Effector memory CD4-positive, alpha-beta T cell (primary cell): ENCODE results near the gene CA10.

Source experiments
- DNase-seq, 3 donors: peaks; one replicate each; pipeline ENCODE4 v3.0.0-alpha.2; 2020
- H3K27ac ChIP-seq: 2 replicates; pipeline ENCODE4 v1.7.0; 2013; ENCODE audit warnings: mild to moderate bottlenecking, low read length, moderate library complexity; ENCODE audit not compliant: insufficient read depth, poor library complexity, severe bottlenecking
- H3K27me3 ChIP-seq: replicated peaks from 2 replicates; pipeline ENCODE4 v1.7.0; 2013; ENCODE audit warnings: mild to moderate bottlenecking, low read length; ENCODE audit not compliant: insufficient read depth, control insufficient read depth, poor library complexity, severe bottlenecking
- H3K36me3 ChIP-seq: 2 replicates; pipeline ENCODE4 v1.7.0; 2013; ENCODE audit warnings: mild to moderate bottlenecking, low read length, moderate library complexity; ENCODE audit not compliant: control insufficient read depth, insufficient read depth
- H3K4me1 ChIP-seq: 2 replicates; pipeline ENCODE4 v1.7.0; 2013; ENCODE audit warnings: low read length, mild to moderate bottlenecking; ENCODE audit not compliant: control insufficient read depth, insufficient read depth, poor library complexity, severe bottlenecking
- H3K4me3 ChIP-seq: 2 replicates; pipeline ENCODE4 v1.7.0; 2013; ENCODE audit warnings: low read length, low read depth, mild to moderate bottlenecking; ENCODE audit not compliant: insufficient read depth, poor library complexity, severe bottlenecking
- H3K9me3 ChIP-seq: 2 replicates; pipeline ENCODE4 v1.7.0; 2013; ENCODE audit warnings: mild to moderate bottlenecking, low read length, moderate library complexity; ENCODE audit not compliant: control insufficient read depth

The CA10 gene

DNA sequence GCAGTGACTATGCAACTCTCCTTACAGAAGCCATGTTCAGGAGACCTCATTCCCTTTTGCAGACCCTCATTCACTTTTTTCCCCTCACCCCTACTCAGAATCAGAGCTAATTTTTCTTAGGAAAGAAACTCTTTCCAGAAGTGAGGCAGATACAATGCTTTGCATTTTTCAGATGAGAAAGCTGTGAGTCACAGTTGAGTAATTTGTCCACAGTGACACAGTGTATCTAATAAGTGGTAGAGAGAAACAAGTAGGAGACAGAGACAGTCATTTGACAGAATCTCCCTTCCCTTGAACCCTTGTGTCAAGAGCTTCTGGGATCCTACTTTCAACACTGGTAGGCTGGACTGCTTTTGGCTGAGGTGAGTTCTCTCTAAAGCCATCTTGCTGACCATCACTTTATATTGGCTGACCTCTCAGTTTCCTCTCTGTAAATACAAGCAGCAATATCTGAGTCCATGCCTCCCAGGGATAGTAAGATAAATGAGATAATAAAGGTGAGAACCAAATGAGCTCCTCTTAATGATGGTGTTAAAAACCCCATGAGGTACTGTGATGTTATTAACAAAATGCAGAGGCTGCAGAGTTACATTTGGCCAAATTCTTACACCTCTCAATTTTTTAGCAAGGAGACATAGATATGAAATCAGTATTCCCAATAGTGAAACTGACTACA lies 130.8 kb downstream of the CA10 start:
- no peaks in the 10 kb centered on the region for H3K27me3 ChIP-seq
- DNase-seq, result no peak
- H3K27ac ChIP-seq, result no peak overlapping the region
- H3K36me3 ChIP-seq, result no peaks in the 10 kb centered on the region
- H3K4me1 ChIP-seq, result no peaks in the 10 kb centered on the region
- no peak overlapping the region for H3K4me3 ChIP-seq
- no peaks in the 10 kb centered on the region for H3K9me3 ChIP-seq

DNA sequence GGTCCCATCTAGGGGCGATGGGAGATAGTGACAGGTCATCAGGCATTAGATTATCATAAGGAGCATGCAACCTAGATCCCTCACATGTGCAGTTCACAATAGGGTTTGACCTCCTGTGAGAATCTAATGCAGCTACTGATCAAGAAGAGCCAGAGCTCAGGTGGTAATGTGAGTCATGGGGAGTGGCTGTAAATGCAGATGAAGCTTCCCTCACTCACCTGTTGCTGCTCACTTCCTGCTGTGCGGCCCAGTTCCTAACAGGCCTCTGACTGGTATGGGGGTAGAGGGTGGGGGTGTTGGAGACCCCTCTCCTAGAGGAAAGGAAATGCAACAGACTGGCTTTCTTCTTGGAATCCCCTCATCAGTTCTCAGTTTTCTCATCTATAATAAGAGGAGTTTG lies 131.4 kb downstream of the CA10 start:
- Histone ChIP-seq H3K27ac (no peak overlapping the region), H3K9me3 (no peaks in the 10 kb centered on the region), H3K4me3 (no peak overlapping the region), H3K4me1 (no peaks in the 10 kb centered on the region), H3K36me3 (no peaks in the 10 kb centered on the region), H3K27me3 (no peaks in the 10 kb centered on the region)
- DNase-seq, result no peak

- no peak overlapping the region for H3K4me3 ChIP-seq
- DNase-seq, result no peak
- H3K27ac ChIP-seq, result no peak overlapping the region
- H3K9me3 ChIP-seq, result no peaks in the 10 kb centered on the region
- no peaks in the 10 kb centered on the region for H3K4me1 ChIP-seq
- H3K36me3 ChIP-seq, result no peaks in the 10 kb centered on the region
- H3K27me3 ChIP-seq, result no peaks in the 10 kb centered on the region
Observed at GRCh38 chr17:52026075-52026474, 132.4 kb downstream of the CA10 start.

DNA sequence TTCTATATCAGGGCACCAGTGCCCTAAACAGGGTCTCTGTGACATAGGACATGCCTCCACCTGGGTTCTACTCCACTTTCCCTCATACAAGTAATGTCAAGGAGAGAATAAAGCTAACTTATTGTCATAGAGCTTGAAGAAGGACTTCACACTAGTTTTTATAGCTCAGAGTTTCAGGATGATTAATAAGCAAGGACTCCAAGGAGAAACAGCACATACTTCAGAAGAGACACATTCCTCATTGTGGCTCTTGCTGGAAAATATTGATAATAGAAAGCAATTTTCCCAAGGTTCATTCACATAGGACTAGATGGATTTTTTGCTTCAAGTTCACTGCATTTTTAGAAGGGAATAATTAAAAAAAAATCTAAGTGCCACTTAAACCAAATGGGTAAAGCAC lies 133.3 kb downstream of the CA10 start:
- Histone ChIP-seq H3K4me1 (no peaks in the 10 kb centered on the region), H3K36me3 (no peaks in the 10 kb centered on the region), H3K4me3 (no peak overlapping the region), H3K9me3 (no peaks in the 10 kb centered on the region), H3K27me3 (no peaks in the 10 kb centered on the region), H3K27ac (no peak overlapping the region)
- no peak for DNase-seq

DNA sequence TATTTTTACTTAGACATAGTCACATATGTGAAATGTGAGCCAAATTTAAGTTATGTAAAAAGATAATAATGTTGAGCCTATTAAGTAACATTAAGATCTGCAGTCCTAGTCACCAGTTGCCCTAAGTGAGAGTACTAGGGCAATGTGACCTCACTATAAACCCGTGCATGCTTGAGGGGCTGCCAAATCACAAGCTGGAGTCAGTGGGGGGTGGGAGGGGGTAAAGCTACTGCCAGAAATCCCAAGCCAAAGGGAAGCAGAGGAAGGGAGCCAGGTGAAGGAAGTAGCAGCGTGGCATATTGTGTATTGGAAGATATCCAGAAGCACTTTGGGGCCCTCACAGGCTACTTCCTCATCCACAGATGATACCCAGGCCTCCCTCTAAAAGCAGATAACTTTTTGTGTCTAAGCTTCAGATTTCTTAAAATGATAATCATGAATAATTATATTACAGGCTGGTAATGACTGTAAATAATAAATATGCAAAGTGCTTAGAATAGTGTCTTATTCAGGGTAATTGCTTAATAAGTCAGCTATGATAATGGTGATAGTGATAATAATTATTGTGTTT lies 134.1 kb downstream of the CA10 start:
- no peaks in the 10 kb centered on the region for H3K36me3 ChIP-seq
- no peak for DNase-seq

GRCh38 chr17:52011064-52011463 lies 147.4 kb downstream of the CA10 start:
- no peaks in the 10 kb centered on the region for H3K36me3 ChIP-seq

More for the DNA sequence above, 134.1 kb downstream of the CA10 start:
- no peaks in the 10 kb centered on the region for H3K9me3 ChIP-seq
- no peaks in the 10 kb centered on the region for H3K27me3 ChIP-seq
- H3K4me3 ChIP-seq, result no peak overlapping the region
- H3K4me1 ChIP-seq, result no peaks in the 10 kb centered on the region
- H3K27ac ChIP-seq, result no peak overlapping the region

DNA sequence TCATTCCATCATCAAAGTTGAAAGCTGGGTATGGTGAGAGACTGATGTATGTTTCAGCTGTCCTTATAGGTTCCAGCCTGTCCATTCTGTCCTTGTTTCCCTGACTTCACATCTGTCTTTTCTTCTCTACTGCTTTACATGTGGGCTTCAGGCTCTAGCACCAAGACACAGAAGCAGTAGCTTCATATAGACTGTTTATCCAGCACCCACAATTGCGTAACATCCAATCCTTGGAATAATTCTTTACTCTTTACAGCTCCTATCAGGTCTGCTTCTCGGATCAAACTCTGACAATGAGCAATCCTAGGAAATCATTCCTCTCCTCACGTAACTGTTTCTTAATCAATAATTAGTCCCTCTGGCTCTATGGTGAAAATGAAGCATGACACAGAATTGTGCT lies 158.9 kb downstream of the CA10 start:
- Histone ChIP-seq H3K4me1 (no peaks in the 10 kb centered on the region), H3K36me3 (no peaks in the 10 kb centered on the region), H3K27ac (no peak overlapping the region), H3K9me3 (no peaks in the 10 kb centered on the region), H3K4me3 (no peak overlapping the region), H3K27me3 (no peaks in the 10 kb centered on the region)
- DNase-seq, result no peak

More at GRCh38 chr17:52011064-52011463, 147.4 kb downstream of the CA10 start:
- DNase-seq, result no peak
- no peaks in the 10 kb centered on the region for H3K4me1 ChIP-seq
- H3K4me3 ChIP-seq, result no peak overlapping the region
- no peaks in the 10 kb centered on the region for H3K27me3 ChIP-seq
- H3K27ac ChIP-seq, result no peak overlapping the region
- H3K9me3 ChIP-seq, result no peaks in the 10 kb centered on the region

DNA sequence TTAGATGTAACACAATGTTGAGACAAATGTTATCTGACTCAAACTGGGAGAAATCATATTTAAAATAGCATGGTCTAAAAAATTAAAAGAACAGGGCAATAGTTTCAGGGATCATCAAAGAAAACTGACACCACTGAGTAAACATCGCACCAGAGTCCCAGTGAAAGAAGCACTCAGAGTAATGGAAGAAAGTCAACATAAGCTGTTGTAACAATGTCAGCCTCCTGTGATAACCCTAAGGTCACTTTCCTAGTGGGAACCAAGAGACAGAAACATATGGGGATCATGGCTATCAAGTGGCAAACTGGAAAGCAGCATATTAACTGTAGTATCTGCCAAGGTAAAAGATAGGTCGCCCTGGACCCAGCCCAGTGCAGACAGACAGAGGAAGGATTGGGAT lies 160.8 kb downstream of the CA10 start:
- Histone ChIP-seq H3K4me1 (no peaks in the 10 kb centered on the region), H3K36me3 (no peaks in the 10 kb centered on the region), H3K4me3 (no peak overlapping the region), H3K27me3 (no peaks in the 10 kb centered on the region), H3K27ac (no peak overlapping the region), H3K9me3 (no peaks in the 10 kb centered on the region)
- DNase-seq, result no peak

- no peak for DNase-seq
Observed at GRCh38 chr17:51995797-51996403, 162.6 kb downstream of the CA10 start.

GRCh38 chr17:51992864-51993416 lies 165.6 kb downstream of the CA10 start:
- Histone ChIP-seq H3K27me3 (no peaks in the 10 kb centered on the region), H3K4me1 (no peaks in the 10 kb centered on the region), H3K27ac (no peak overlapping the region), H3K4me3 (no peak overlapping the region), H3K9me3 (no peaks in the 10 kb centered on the region), H3K36me3 (no peaks in the 10 kb centered on the region)
- no peak for DNase-seq

More at GRCh38 chr17:51995797-51996403, 162.6 kb downstream of the CA10 start:
- H3K27ac ChIP-seq, result no peak overlapping the region
- no peaks in the 10 kb centered on the region for H3K4me1 ChIP-seq
- no peaks in the 10 kb centered on the region for H3K27me3 ChIP-seq
- H3K36me3 ChIP-seq, result no peaks in the 10 kb centered on the region
- H3K9me3 ChIP-seq, result no peaks in the 10 kb centered on the region
- H3K4me3 ChIP-seq, result no peak overlapping the region
